DOHH2 (cell line): ENCODE results near the gene TEPSIN.

Experiments
- EZH2phosphoT487 ChIP-seq: fragments of 200-600 bp; sonication (generic); IDR thresholded peaks from 2 replicates; pipeline ENCODE4 v1.6.1; 2017; ENCODE audit warnings: borderline replicate concordance, mild to moderate bottlenecking, antibody characterized with exemption, low read length, moderate library complexity, mixed read lengths
- TF ChIP-seq, protein P1 (sequence below): fragments of 200-600 bp; sonication (generic); IDR thresholded peaks from one replicate; pipeline ENCODE4 v1.5.1; 2014; ENCODE audit warnings: antibody characterized with exemption, mild to moderate bottlenecking, low read depth, low read length; ENCODE audit not compliant: poor library complexity, severe bottlenecking

- TF ChIP-seq, protein P1, sequence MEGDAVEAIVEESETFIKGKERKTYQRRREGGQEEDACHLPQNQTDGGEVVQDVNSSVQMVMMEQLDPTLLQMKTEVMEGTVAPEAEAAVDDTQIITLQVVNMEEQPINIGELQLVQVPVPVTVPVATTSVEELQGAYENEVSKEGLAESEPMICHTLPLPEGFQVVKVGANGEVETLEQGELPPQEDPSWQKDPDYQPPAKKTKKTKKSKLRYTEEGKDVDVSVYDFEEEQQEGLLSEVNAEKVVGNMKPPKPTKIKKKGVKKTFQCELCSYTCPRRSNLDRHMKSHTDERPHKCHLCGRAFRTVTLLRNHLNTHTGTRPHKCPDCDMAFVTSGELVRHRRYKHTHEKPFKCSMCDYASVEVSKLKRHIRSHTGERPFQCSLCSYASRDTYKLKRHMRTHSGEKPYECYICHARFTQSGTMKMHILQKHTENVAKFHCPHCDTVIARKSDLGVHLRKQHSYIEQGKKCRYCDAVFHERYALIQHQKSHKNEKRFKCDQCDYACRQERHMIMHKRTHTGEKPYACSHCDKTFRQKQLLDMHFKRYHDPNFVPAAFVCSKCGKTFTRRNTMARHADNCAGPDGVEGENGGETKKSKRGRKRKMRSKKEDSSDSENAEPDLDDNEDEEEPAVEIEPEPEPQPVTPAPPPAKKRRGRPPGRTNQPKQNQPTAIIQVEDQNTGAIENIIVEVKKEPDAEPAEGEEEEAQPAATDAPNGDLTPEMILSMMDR = no peak
- no peak for TF ChIP-seq EZH2phosphoT487
These were observed 9.8 kb downstream of the TEPSIN start for GRCh38 chr17:81228834-81229665.
